Calu3 (cell line): ENCODE data around the gene CHRNE. TPM values are rescaled to one million over a fixed set of nuclear protein-coding genes. Genes with fewer than 3 reads are reported as not detected.

Source experiments
- Bru-seq: library from RNA; stranded (reverse); fragments of 400-500 nt; gene quantifications from one replicate; lab custom pipeline; 2021; lab: Mats Ljungman, UMichigan
- BruChase-seq, 2 experiments: library from RNA; stranded (reverse); fragments of 400-500 nt; gene quantifications; one replicate each; lab custom pipeline; 2021; lab: Mats Ljungman, UMichigan
- BruUV-seq: library from RNA; stranded (reverse); fragments of 400-500 nt; replicated peaks from 2 replicates; lab custom pipeline; 2021; lab: Mats Ljungman, UMichigan
- CTCF ChIA-PET: fragments of 300-600 bp; sonication (Branson Sonifier 250); formaldehyde crosslinking; loops from one replicate; lab custom pipeline; 2022; ENCODE audit warnings: antibody characterized with exemption; lab: Charles Lee
- DNase-seq: peaks from one replicate; pipeline ENCODE4 v3.0.0; 2022
- H3K27ac Mint-ChIP-seq: one replicate; pipeline ENCODE4 v1.8.0; 2022; ENCODE audit warnings: mixed read lengths; ENCODE audit not compliant: unreplicated experiment
- H3K27me3 Mint-ChIP-seq: one replicate; pipeline ENCODE4 v1.8.0; 2022; ENCODE audit warnings: mixed read lengths; ENCODE audit not compliant: unreplicated experiment
- H3K36me3 Mint-ChIP-seq: one replicate; pipeline ENCODE4 v1.8.0; 2022; ENCODE audit warnings: mild to moderate bottlenecking, moderate library complexity, mixed read lengths; ENCODE audit not compliant: insufficient read depth, unreplicated experiment
- H3K4me1 Mint-ChIP-seq: one replicate; pipeline ENCODE4 v1.8.0; 2022; ENCODE audit warnings: mild to moderate bottlenecking, low read depth, mixed read lengths; ENCODE audit not compliant: unreplicated experiment
- H3K4me3 Mint-ChIP-seq: one replicate; pipeline ENCODE4 v1.8.0; 2022; ENCODE audit warnings: mild to moderate bottlenecking, low read depth, moderate library complexity, mixed read lengths; ENCODE audit not compliant: unreplicated experiment
- H3K9me3 Mint-ChIP-seq: one replicate; pipeline ENCODE4 v1.8.0; 2022; ENCODE audit warnings: low read depth, mixed read lengths; ENCODE audit not compliant: unreplicated experiment
- CTCF ChIP-seq: fragments of 200-600 bp; IDR thresholded peaks from one replicate; pipeline ENCODE4 v1.8.0; 2022; ENCODE audit warnings: antibody characterized with exemption; ENCODE audit not compliant: unreplicated experiment
- intact Hi-C: fragments of 100-400 bp; cut with micrococcal nuclease; formaldehyde crosslinking; loops from one replicate; pipeline ENCODE4 v1.10.0; 2022; ENCODE audit not compliant: unreplicated experiment
- long read RNA-seq: library from polyadenylated mRNA; stranded (forward); transcript quantifications from one replicate; pipeline ENCODE4 v2.0.0, GENCODE V29; 2022
- total RNA-seq: library from RNA; stranded (reverse); gene quantifications from 2 replicates; pipeline ENCODE4 v1.2.3, GENCODE V29; 2022

Gene CHRNE
- total RNA-seq (0.19 TPM in 1 of 2 replicates, not detected in the other), Bru-seq, nascent RNA (percentile 43 among the genes with signal in this experiment), BruChase-seq, experiment 1, labeled RNA remaining after a 6-hour chase (percentile 67 among the genes with signal in this experiment), BruChase-seq, experiment 2, labeled RNA remaining after a 2-hour chase (percentile 62 among the genes with signal in this experiment)
- long read RNA-seq, partial matches to known transcripts = 0 of 1 reads
- long read RNA-seq, other reads (novel, unspliced or antisense) = 1 of 1 reads

- peaks cover 14% of the 10 kb centered on the region for H3K36me3 Mint-ChIP-seq
- BruUV-seq = no TSS peak
- peak within 1 kb of the TSS; percentile 50 for H3K27ac Mint-ChIP-seq
- H3K9me3 Mint-ChIP-seq = no peaks in the 10 kb centered on the region
- no peak within 1 kb of the TSS for H3K4me3 Mint-ChIP-seq
- DNase-seq = peak; percentile 75
- peak; percentile 57 for TF ChIP-seq CTCF
- intact Hi-C loops = loop anchor here (5.0 kb wide), 1 partner anchor 116 kb away; the partner anchor contains the start of genes GLTPD2 and VMO1
- no peaks in the 10 kb centered on the region for H3K27me3 Mint-ChIP-seq
- CTCF ChIA-PET = interaction anchor here (0.7 to 1.0 kb wide), 2 partner anchors 172 to 188 kb away, joined by 3 read pairs; partner anchors contain the start of gene MED11
- peaks cover 14% of the 10 kb centered on the region for H3K4me1 Mint-ChIP-seq
Observed at GRCh38 chr17:4903051-4903818, at the start of gene CHRNE. TSS of gene CHRNE (minus strand) at chr17:4903098. CDS start at chr17:4903063, 35 bp downstream.

- CTCF ChIA-PET = interaction anchor here (0.6 kb wide), 1 partner anchor 135 kb away, joined by 3 read pairs; no protein-coding TSS in a partner anchor
- no peak overlapping the region for H3K4me3 Mint-ChIP-seq
- H3K36me3 Mint-ChIP-seq = peaks cover 38% of the 10 kb centered on the region
- peak overlapping the region; percentile 63 for H3K27ac Mint-ChIP-seq
- BruUV-seq = no TSS peak
- H3K4me1 Mint-ChIP-seq = peaks cover 13% of the 10 kb centered on the region
- DNase-seq = no peak
- intact Hi-C loops = no loop called here
- no peak for TF ChIP-seq CTCF
- H3K9me3 Mint-ChIP-seq = peaks cover 2% of the 10 kb centered on the region
- no peaks in the 10 kb centered on the region for H3K27me3 Mint-ChIP-seq
Observed at GRCh38 chr17:4951486-4951885, 48.6 kb upstream of the CHRNE start.

- H3K36me3 Mint-ChIP-seq = peaks cover 42% of the 10 kb centered on the region
- intact Hi-C loops = no loop called here
- peak within 1 kb of the TSS; percentile 89 for H3K4me3 Mint-ChIP-seq
- no peak for TF ChIP-seq CTCF
- H3K9me3 Mint-ChIP-seq = peaks cover under 1% of the 10 kb centered on the region
- H3K27me3 Mint-ChIP-seq = no peaks in the 10 kb centered on the region
- no TSS peak for BruUV-seq
- peaks cover 14% of the 10 kb centered on the region for H3K4me1 Mint-ChIP-seq
- CTCF ChIA-PET = no interaction called here
- H3K27ac Mint-ChIP-seq = peak within 1 kb of the TSS; percentile 63
- no peak for DNase-seq
Observed at GRCh38 chr17:4950746-4951204, 47.9 kb upstream of the CHRNE start, which contains the start of gene ENO3. TSS of gene ENO3 (plus strand) at chr17:4951119. CDS start at chr17:4951830, 711 bp downstream.

GRCh38 chr17:4950075-4950745 lies 47.3 kb upstream of the CHRNE start:
- BruUV-seq = TSS peak; percentile 82
- peaks cover 20% of the 10 kb centered on the region for H3K4me1 Mint-ChIP-seq
- peaks cover 44% of the 10 kb centered on the region for H3K36me3 Mint-ChIP-seq
- peak overlapping the region; percentile 63 for H3K27ac Mint-ChIP-seq
- no peaks in the 10 kb centered on the region for H3K9me3 Mint-ChIP-seq
- CTCF ChIA-PET = interaction anchor here (0.6 kb wide), 1 partner anchor 167 kb away, joined by 3 read pairs; no protein-coding TSS in a partner anchor
- intact Hi-C loops = no loop called here
- no peaks in the 10 kb centered on the region for H3K27me3 Mint-ChIP-seq
- peak; percentile 77 for DNase-seq
- H3K4me3 Mint-ChIP-seq = peak overlapping the region; percentile 89
- TF ChIP-seq CTCF = no peak
